Measurements from ENCODE around the gene DNLZ.

DNLZ gene

GRCh38 chr9:136354592-136355085 is 8.9 kb downstream of the DNLZ start:
- Histone ChIP-seq H2BK120ac (ENCODE audit: low read depth, low read length) (no peak overlapping the region), H4K91ac (ENCODE audit: low read length) (no peak overlapping the region), H3K27ac (ENCODE audit: low read length, poor library complexity, severe bottlenecking) (no peak overlapping the region), H3K27me3 (ENCODE audit: control insufficient read depth in 1 of 2, insufficient read depth in 1 of 2, low read length in 2 of 2) (no peaks in the 10 kb centered on the region), H3K9ac (ENCODE audit: low read length) (no peak overlapping the region), H3K4me1 (ENCODE audit: control insufficient read depth, insufficient read depth, low read depth, low read length) (peaks cover 43% of the 10 kb centered on the region), H3K4me3 (ENCODE audit: insufficient read depth in 1 of 2, low read depth in 1 of 2, low read length in 2 of 2) (no peak overlapping the region), H4K8ac (ENCODE audit: low read length) (peak overlapping the region; percentile 48), H3K36me3 (ENCODE audit: control insufficient read depth in 1 of 2, insufficient read depth in 2 of 2, low read depth in 1 of 2, low read length in 2 of 2) (peaks cover 21 to 69% of the 10 kb centered on the region in 2 experiments), H3K23ac (ENCODE audit: low read length in 2 of 2) (no peak overlapping the region), H3K79me1 (replicated peaks; ENCODE audit: low read length, poor library complexity, severe bottlenecking) (no peaks in the 10 kb centered on the region), H3K4ac (ENCODE audit: low read depth in 1 of 2, low read length in 2 of 2) (peak overlapping the region in 1 of 2 experiments; percentile 28), H3K14ac (ENCODE audit: low read length in 2 of 2) (peak overlapping the region in 1 of 2 experiments; percentile 18), H2BK15ac (ENCODE audit: low read depth, poor library complexity, severe bottlenecking) (no peak overlapping the region), H2AFZ (ENCODE audit: low read depth, low read length) (no peak overlapping the region), H3K9me3 (ENCODE audit: control insufficient read depth, low read length) (no peaks in the 10 kb centered on the region), H2BK12ac (ENCODE audit: low read length in 2 of 2) (peak overlapping the region in 1 of 2 experiments; percentile 15), H3K18ac (ENCODE audit: low read depth in 1 of 2, low read length in 2 of 2) (peak overlapping the region in 1 of 2 experiments; percentile 48), H3K4me2 (ENCODE audit: low read length, poor library complexity, severe bottlenecking) (peak overlapping the region; percentile 18), H2AK5ac (ENCODE audit: low read length, severe bottlenecking) (peak overlapping the region; percentile 68), H2BK5ac (ENCODE audit: low read depth, low read length, poor library complexity, severe bottlenecking) (no peak overlapping the region)
- 83% methylated on average over 14 of the region's 17 CpGs for WGBS
- DNase-seq: no peak

GRCh38 chr9:136353757-136354488 is 9.6 kb downstream of the DNLZ start:
- Histone ChIP-seq H2BK12ac (ENCODE audit: low read length in 2 of 2) (no peak overlapping the region), H3K4me3 (ENCODE audit: insufficient read depth in 1 of 2, low read depth in 1 of 2, low read length in 2 of 2) (no peak overlapping the region), H3K27ac (ENCODE audit: low read length, poor library complexity, severe bottlenecking) (no peak overlapping the region), H3K4ac (ENCODE audit: low read depth in 1 of 2, low read length in 2 of 2) (no peak overlapping the region), H3K23ac (ENCODE audit: low read length in 2 of 2) (no peak overlapping the region), H3K9ac (ENCODE audit: low read length) (no peak overlapping the region), H2BK120ac (ENCODE audit: low read depth, low read length) (no peak overlapping the region), H3K18ac (ENCODE audit: low read depth in 1 of 2, low read length in 2 of 2) (no peak overlapping the region), H4K8ac (ENCODE audit: low read length) (no peak overlapping the region), H2BK15ac (ENCODE audit: low read depth, poor library complexity, severe bottlenecking) (no peak overlapping the region), H2AFZ (ENCODE audit: low read depth, low read length) (no peak overlapping the region), H3K4me1 (ENCODE audit: control insufficient read depth, insufficient read depth, low read depth, low read length) (peaks cover 41% of the 10 kb centered on the region), H3K9me3 (ENCODE audit: control insufficient read depth, low read length) (no peaks in the 10 kb centered on the region), H2BK5ac (ENCODE audit: low read depth, low read length, poor library complexity, severe bottlenecking) (no peak overlapping the region), H2AK5ac (ENCODE audit: low read length, severe bottlenecking) (no peak overlapping the region), H3K27me3 (ENCODE audit: control insufficient read depth in 1 of 2, insufficient read depth in 1 of 2, low read length in 2 of 2) (no peaks in the 10 kb centered on the region), H3K14ac (ENCODE audit: low read length in 2 of 2) (no peak overlapping the region), H3K4me2 (ENCODE audit: low read length, poor library complexity, severe bottlenecking) (no peak overlapping the region), H3K36me3 (ENCODE audit: control insufficient read depth in 1 of 2, insufficient read depth in 2 of 2, low read depth in 1 of 2, low read length in 2 of 2) (peaks cover 17 to 72% of the 10 kb centered on the region in 2 experiments), H3K79me1 (replicated peaks; ENCODE audit: low read length, poor library complexity, severe bottlenecking) (no peaks in the 10 kb centered on the region), H4K91ac (ENCODE audit: low read length) (no peak overlapping the region)
- DNase-seq: no peak
- WGBS: 94% methylated on average over 13 of the region's 13 CpGs

GRCh38 chr9:136353088-136353487 is 10.5 kb downstream of the DNLZ start:
- Histone ChIP-seq H3K4me1 (ENCODE audit: control insufficient read depth, insufficient read depth, low read depth, low read length) (peaks cover 41% of the 10 kb centered on the region), H3K36me3 (ENCODE audit: control insufficient read depth in 1 of 2, insufficient read depth in 2 of 2, low read depth in 1 of 2, low read length in 2 of 2) (peaks cover 16 to 72% of the 10 kb centered on the region in 2 experiments), H3K9me3 (ENCODE audit: control insufficient read depth, low read length) (no peaks in the 10 kb centered on the region), H2BK5ac (ENCODE audit: low read depth, low read length, poor library complexity, severe bottlenecking) (no peak overlapping the region), H2AK5ac (ENCODE audit: low read length, severe bottlenecking) (no peak overlapping the region), H2BK12ac (ENCODE audit: low read length in 2 of 2) (no peak overlapping the region), H3K79me1 (replicated peaks; ENCODE audit: low read length, poor library complexity, severe bottlenecking) (no peaks in the 10 kb centered on the region), H4K91ac (ENCODE audit: low read length) (no peak overlapping the region), H3K14ac (ENCODE audit: low read length in 2 of 2) (no peak overlapping the region), H3K27ac (ENCODE audit: low read length, poor library complexity, severe bottlenecking) (no peak overlapping the region), H3K4me2 (ENCODE audit: low read length, poor library complexity, severe bottlenecking) (no peak overlapping the region), H3K9ac (ENCODE audit: low read length) (no peak overlapping the region), H3K23ac (ENCODE audit: low read length in 2 of 2) (no peak overlapping the region), H2BK15ac (ENCODE audit: low read depth, poor library complexity, severe bottlenecking) (no peak overlapping the region), H3K27me3 (ENCODE audit: control insufficient read depth in 1 of 2, insufficient read depth in 1 of 2, low read length in 2 of 2) (no peaks in the 10 kb centered on the region), H2AFZ (ENCODE audit: low read depth, low read length) (no peak overlapping the region), H3K4ac (ENCODE audit: low read depth in 1 of 2, low read length in 2 of 2) (no peak overlapping the region), H3K4me3 (ENCODE audit: insufficient read depth in 1 of 2, low read depth in 1 of 2, low read length in 2 of 2) (no peak overlapping the region), H3K18ac (ENCODE audit: low read depth in 1 of 2, low read length in 2 of 2) (no peak overlapping the region), H2BK120ac (ENCODE audit: low read depth, low read length) (no peak overlapping the region), H4K8ac (ENCODE audit: low read length) (no peak overlapping the region)
- DNase-seq: no peak
- WGBS: 93% methylated on average over 11 of the region's 11 CpGs

- H3K23ac ChIP-seq (ENCODE audit: low read length in 2 of 2): no peak overlapping the region
- H3K27ac ChIP-seq (ENCODE audit: low read length, poor library complexity, severe bottlenecking): no peak overlapping the region
- H3K4me3 ChIP-seq (ENCODE audit: insufficient read depth in 1 of 2, low read depth in 1 of 2, low read length in 2 of 2): no peak overlapping the region
- H3K36me3 ChIP-seq (ENCODE audit: control insufficient read depth in 1 of 2, insufficient read depth in 2 of 2, low read depth in 1 of 2, low read length in 2 of 2): peaks cover 16 to 69% of the 10 kb centered on the region in 2 experiments
- H2BK5ac ChIP-seq (ENCODE audit: low read depth, low read length, poor library complexity, severe bottlenecking): no peak overlapping the region
- no peak overlapping the region for H3K4ac ChIP-seq (ENCODE audit: low read depth in 1 of 2, low read length in 2 of 2)
- H3K27me3 ChIP-seq (ENCODE audit: control insufficient read depth in 1 of 2, insufficient read depth in 1 of 2, low read length in 2 of 2): no peaks in the 10 kb centered on the region
- no peak overlapping the region for H2AFZ ChIP-seq (ENCODE audit: low read depth, low read length)
- no peak overlapping the region for H3K9ac ChIP-seq (ENCODE audit: low read length)
- no peaks in the 10 kb centered on the region for H3K9me3 ChIP-seq (ENCODE audit: control insufficient read depth, low read length)
- no peak overlapping the region for H2BK120ac ChIP-seq (ENCODE audit: low read depth, low read length)
- no peak for DNase-seq
- H4K91ac ChIP-seq (ENCODE audit: low read length): no peak overlapping the region
- H3K18ac ChIP-seq (ENCODE audit: low read depth in 1 of 2, low read length in 2 of 2): no peak overlapping the region
- no peak overlapping the region for H3K4me2 ChIP-seq (ENCODE audit: low read length, poor library complexity, severe bottlenecking)
- H4K8ac ChIP-seq (ENCODE audit: low read length): no peak overlapping the region
- H2BK15ac ChIP-seq (ENCODE audit: low read depth, poor library complexity, severe bottlenecking): no peak overlapping the region
- WGBS: 83% methylated on average over 16 of the region's 16 CpGs
- no peaks in the 10 kb centered on the region for H3K79me1 ChIP-seq (replicated peaks; ENCODE audit: low read length, poor library complexity, severe bottlenecking)
- no peak overlapping the region for H2AK5ac ChIP-seq (ENCODE audit: low read length, severe bottlenecking)
- H2BK12ac ChIP-seq (ENCODE audit: low read length in 2 of 2): no peak overlapping the region
- H3K14ac ChIP-seq (ENCODE audit: low read length in 2 of 2): peak overlapping the region in 1 of 2 experiments; percentile 36
- peaks cover 40% of the 10 kb centered on the region for H3K4me1 ChIP-seq (ENCODE audit: control insufficient read depth, insufficient read depth, low read depth, low read length)
These were observed 10.9 kb downstream of the DNLZ start for GRCh38 chr9:136352682-136353081.

Measured in mesenchymal stem cell (in vitro differentiated cells and primary cell).